ENCODE measurements around the gene CCNL1.

Gene CCNL1

DNA sequence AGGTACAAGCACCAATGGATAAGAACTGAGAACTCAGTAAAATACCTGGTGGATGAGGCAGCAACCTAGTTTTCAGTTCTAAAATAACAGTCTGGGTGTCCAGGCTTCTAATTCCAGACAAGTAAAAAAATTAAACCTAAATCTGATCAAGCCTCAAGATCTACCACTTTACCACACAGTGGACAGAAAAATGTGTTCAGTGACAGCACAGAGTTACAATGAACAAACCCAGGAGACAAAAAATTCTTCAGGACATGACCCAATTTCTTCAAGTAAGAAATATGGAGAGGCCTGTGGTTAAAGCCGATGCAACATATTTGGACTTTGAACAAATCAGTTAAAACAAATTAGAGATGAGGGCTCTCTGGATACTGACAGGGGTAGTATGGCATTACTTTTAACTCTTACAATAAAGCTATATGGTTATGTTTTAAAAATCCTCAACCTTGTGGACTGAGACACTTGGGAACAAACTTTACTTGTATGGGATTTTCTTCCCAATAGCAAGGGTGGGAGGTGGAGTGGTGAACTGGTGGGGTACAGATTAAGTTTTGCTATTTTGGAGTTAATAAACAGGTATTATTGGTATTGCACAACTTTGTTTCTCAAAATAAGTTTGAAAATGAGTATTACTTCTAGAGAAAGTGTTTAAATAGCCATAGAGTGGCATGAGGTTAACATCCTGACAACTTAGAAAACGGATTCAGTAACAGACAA, 14.2 kb downstream of the CCNL1 start:
- no peak for DNase-seq (ENCODE audit: low read depth)

DNA sequence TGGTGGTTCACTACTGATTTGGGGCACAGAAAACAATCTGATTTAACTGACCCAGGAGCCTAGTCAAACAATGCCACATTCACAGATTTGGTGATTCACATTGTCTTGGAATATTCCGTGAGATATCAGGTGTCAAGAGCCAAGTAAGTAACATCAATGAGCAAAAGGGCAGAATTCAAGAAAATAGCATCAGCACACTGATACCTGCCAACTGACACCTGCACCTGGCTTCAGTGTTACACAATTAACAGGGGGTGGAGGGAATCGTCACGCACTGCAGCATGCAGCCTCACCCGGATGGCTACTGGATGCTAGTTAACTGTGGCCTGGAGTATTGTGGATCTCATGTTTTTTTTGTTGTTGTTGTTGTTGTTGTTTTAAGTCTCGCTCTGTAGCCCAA, 17.6 kb downstream of the CCNL1 start:
- no peak for DNase-seq (ENCODE audit: low read depth)

DNA sequence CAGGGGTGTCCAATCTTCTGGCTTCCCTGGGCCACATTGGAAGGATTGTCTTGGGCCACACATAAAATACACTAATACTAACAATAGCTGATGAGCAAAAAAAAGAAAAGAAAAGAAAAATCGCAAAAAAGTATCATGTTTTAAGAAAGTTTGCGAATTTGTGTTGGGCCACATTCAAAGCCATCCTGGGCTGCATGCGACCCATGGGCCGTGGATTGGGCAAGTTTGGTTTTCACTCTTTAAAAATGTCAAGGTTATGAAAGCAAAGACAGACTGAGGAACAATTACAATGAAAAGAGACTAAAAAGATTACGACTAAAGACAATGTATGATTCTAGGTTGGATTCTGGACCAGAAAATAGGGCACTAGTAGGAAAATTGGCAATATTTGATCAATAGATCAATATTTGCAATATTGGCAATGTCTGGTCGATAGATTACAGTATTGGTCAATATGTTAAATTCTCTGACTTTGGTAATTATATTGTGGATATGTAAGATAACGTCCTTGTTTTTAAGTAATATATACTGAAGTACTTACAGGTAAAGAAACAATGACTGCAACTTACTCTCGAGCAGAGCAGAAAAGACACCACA, 19.9 kb downstream of the CCNL1 start:
- no peak for DNase-seq (ENCODE audit: low read depth)

DNA sequence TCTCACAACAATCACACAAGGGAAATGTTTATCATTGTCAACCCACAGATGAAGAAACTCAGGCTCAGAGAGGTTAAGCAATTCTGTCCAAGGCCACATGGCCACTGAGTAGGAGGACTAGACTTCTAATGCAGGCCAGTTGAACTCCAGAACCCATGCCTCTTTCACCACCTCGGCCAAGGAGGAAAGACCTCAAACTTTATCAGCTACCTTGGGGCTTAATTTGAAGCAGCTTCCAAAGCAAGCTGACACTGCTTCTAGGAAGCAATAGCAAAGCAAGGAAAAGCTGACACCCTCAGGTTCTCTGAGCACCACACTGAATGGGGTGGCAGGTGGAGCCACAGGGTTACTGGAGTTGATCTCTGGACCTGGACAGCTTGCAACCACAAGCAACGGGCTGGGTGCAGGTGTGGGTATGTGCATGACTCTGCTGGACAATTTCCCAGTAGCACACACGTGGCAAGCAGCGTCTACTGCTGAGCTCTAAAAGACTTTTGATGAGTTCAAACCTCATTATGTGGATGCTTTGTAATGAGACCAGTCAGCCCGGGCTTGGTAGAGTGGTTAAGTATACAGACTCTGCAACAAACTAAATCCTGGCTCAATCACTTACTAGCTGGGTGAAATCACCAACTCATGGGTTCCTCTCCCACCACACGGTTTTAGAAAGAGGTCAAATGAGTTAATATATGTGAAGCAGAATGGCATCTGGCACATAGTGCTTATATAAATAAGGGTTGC, 23.1 kb downstream of the CCNL1 start:
- DNase-seq (ENCODE audit: low read depth), result no peak

DNA sequence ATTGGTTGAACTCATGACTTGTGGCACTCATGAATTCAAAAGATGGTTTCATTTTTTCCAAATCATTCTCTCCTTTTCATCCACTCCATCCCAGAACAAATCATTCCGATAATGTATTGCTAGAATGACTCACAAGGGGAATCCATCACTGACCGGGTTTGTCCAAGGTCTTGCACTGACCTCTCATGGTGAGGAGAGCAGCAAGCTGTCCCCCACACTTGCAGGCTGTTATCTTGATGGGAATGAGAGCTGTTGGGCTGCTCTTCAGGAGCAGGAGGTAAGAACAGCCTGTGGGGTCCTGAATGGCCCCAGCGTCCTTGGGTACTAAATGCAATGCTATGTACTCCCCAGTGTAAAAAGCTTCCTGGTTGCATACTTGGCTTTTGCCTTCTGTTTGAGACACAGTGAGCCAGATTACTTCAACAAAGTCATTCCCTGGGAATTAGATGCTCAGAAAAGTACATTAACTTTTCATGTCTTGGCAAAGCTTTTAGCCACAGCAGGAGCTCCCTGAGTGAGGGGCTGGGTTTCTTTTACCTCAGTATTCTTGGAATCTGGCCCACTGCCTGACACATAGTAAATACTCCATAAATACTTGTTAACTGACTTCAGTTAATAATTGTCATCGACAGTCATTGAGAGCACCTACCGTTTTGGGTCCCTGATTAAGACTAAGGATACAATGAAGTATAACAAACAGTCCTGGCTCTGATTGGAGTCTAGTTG, 24.1 kb downstream of the CCNL1 start:
- no peak for DNase-seq (ENCODE audit: low read depth)

DNA sequence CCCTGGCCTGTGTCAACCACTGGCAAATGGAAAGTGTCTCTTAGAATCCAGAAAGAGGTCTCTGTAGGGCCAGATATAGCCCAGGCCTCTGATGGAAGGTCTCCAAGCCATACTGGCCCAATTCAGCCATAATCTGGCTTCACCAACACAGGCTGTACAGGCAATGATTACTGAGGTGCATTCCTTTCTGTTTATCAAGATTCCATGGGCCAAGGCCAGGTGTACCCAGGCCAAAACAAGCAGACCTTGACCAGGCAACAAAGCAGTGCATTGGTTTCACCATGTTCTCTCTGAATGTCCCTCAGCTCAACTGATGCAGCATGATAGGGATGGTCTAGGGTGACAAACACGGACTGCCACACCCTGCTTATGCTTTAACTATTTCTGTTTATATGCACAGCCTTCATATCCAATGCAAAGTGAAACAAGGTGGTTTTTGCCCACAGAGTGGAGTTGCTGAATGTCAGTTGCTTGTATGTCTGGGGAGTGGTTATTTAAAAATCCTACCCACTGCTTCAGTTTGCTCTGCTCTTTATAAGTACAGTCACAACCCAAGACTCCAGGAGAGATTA, 25.2 kb downstream of the CCNL1 start:
- DNase-seq (ENCODE audit: low read depth), result no peak

DNA sequence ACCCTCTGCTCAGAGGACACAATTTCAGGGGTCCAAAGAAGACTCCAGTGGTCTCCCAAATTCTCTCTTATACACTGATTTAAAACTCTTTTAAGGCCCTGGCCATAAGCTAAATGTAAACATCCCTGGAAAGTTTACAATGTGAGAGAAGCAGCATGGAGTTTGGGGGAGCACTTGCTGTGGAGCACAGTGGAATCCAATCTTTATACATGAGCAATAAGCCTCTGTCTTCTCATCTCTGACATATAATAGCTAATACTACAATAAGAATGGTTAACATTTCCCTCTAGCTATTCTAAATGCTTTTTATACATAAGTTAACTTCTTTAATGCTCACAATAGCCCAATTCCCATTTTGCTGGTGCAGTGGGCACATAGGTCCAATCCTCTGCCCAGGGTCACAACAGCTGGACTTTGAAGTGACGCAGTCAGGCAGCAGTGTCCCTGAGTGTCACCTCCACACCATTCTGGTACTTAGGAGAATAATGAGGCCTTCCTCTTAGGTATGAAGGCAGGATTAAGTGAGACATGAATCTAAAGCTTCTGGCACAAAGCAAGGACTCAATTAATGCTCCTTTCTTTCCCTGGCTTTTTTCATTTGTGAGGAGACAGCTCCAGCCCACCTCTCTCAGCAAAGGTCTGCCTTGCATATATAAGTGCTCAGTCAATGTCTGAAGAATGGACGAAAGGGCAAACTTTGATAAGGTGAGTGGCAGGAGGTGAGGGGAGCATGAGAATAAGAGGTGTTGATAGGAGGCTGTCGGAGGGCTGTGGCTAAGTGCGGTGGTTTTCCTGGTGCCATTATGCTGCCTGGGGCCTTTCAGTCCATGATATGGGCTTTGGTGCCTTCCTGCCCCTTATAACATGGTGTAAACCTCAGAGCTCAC, 26.3 kb downstream of the CCNL1 start:
- no peak for DNase-seq (ENCODE audit: low read depth)

DNA sequence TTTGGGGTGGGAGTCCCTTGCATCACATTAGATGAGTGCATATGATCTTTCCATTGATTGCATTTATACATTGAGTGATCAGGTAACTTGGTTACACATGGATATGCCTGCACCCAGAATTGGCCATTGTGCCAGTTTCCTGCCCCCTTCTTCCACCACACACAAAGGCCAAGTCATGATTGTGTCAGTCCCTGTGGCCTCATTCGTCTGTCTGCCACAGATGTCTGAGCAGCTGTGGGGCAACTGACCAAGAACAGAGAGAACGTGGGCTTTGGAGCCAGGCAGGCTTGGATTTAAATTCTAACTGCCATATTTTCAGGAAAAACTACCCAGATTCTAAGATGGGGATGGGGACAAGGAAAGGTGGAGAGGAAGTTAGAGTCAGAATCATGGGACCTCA, 27.0 kb downstream of the CCNL1 start:
- DNase-seq (ENCODE audit: low read depth), result no peak

DNA sequence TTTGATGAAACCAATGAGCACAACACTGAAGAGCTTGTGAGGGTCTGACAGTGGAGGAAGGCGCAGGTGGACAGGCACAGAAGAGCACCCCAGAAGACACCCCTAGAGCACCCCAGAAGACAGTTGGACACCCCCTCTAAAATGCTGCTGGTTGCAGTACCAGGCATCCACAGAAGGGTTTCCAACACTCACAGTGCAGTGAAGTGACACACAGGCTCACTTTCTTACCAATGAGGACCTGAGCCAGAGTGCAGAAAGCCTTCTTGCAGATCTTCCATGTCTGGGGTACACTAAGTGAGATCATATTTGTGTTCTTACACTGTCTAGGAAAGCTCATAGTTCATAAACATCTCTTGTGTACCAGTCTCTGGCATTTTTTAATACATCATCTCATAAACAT, 27.6 kb downstream of the CCNL1 start:
- DNase-seq (ENCODE audit: low read depth), result no peak

DNA sequence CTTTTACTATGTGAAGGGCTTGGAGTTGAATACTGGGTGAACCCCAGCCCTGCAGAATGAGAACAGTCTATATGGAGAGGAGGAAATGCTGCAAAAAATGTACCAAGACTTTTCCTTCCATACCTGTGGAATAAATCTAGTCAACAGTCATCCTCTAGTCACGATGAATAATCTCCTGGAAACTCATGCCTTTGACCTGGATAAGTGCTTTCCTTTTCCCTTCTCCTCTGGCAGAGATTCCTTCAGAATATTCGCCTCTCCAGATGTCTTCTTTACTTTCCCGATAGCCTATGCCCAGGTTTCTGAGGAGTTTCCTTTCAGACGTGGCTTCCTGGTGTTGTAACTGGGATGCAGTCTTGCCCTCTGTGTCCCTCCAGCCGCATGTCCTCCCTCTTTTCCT, 28.1 kb downstream of the CCNL1 start:
- no peak for DNase-seq (ENCODE audit: low read depth)

DNA sequence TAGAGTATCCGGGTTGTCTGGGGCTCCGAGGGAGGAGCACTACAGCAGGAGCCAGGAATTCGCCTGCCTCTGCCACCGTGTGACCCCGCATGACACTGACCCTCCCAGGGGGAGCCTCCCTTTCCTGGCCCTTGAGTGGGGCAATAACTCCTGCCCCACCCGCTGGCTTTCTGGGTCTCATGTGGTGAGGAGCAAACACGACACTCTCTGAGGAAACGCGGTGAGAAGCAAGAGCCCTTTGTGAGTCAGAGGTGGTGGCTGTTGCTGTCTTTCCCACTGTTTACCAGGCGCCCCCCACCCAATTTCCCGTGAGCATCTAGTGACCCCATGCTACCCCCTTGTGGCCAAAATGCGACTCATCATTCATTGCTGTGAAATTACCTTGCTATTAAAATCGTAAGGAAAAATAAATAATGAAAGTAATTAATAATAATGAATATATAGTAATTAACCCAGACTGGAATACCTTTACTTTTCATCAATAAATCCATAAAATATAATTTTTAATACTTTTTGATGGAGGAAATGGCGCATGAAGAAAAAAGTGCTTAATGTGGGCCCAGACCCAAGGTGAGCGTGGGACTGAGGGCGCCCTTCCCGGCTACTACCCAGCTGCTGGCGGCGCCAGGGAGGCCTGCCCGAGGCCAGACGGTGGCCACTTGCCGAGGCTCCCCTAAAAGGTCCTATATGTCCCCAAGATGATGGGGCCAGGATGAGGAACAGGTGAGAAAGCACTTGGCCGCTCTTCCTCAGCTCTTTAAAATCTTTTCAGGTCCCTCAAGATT, 29.3 kb downstream of the CCNL1 start:
- peak; percentile 76 for DNase-seq (ENCODE audit: low read depth)

DNA sequence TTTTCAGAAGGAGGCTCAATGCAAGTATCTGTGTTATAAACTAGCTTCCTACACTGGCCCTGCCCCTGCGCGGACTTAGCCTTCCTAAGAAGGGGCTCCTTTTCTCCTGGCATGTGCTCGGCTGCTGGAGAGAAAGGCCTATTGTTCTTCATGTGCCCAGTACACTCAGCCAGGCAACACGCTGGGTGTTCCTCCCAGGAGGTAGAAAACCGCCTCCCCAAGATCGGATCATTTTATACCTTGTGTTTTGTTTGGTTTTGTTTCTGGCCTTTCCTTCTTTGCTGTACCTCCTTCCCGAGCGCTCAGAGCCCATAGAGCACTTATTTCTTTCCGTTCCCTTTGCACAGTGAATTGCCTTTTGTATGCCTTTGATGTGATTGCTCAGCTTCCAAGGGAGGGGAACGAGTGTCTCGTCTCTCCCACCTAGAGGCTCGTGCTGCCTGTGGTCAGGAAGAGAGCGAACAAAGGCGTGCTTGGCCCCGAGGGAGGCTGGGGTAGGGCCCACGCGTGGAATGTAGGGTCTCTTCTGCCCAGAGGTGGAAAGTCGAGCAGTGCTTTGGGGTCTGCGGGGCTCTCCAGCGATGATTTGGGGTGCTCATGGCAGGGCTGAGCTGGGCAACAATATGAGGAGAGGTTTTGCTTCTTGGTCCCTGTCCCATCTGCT, 30.0 kb downstream of the CCNL1 start:
- no peak for DNase-seq (ENCODE audit: low read depth)

DNA sequence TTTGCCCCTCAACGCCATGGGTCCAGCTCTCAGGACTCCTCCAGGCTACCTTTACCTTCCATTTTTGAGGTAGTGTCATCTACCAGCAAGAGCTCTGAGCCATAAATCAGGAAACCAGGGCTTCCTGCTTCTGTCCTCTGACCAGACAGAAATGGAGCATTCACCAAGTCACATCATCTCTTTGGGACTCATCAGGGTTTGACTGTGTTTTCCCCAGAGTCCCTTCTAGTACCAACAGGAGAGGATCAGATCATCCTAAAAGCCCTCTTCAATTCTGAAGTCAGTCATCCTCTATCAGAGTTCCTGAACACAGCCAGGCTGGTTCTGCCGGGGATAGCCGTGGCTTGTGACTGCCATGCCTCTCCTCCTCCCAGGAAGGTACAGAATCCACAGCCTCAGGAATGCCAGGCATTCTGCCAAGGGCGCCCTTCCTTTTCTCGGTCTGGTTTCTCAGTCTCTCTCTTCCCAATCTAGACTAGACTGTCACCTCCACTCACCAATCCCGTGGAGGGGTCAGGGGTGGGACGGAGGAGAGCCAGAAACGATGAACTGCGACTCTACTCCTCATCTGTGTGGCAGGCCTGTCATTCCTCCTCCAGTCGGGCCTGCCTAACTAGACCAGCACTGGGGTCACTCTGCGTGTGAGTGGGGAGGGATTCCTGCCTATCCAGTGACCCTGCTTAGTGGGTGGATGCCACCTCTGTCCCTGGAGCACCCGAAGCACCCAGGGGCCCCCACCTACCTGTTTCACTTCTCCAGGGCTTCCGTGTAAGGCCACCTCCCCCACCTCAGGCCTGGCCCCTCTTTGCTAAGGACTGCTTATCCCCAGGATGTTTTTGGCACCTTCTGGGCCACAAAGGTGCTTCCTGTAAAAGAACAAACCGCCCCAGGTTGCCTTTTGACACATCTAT, 30.9 kb downstream of the CCNL1 start:
- peak; percentile 32 for DNase-seq (ENCODE audit: low read depth)

DNA sequence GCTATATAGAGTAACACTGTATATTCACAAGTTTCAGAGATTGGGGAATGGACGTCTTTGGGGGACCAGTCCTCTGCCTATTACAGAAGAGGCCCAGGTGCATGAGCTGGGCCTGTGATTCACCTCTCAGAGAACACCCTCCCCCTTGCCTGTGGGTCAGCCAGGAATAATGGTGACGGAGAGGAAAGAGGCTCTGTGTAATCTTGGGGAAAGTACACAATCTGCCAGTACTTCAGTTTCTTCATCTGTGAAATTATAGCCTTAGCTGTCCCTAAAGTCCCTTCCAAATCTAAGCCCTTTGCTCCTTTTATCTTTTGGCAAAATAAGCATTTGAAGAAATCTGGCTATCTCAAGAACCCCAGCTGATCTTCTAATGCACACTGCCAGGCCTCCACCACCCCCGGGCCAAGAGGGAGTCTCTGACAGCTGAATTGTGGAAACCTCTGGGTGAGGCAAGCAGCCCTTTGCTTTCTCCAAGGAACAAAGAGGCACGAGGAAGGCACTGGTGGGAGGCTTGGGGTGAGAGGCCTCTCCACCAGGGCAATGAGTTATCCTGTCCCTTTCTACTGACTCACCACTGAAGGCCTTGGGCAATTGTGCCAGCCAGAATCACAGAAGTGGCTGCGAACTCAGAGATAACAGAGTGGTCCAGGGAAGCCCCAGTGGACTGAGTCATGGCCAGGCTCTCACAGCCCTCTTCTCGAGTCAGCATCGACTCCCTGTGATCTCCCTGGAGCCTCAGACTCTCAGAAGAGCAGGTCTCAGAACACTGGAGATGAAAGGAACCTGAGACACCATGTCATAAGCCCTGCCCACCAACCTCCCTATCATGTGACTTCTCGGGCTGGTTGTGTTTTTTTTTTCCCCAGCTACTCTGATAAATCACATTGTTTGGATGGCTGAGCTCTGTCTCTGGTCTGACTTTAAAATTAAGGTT, 31.8 kb downstream of the CCNL1 start:
- peak; percentile 43 for DNase-seq (ENCODE audit: low read depth)

DNA sequence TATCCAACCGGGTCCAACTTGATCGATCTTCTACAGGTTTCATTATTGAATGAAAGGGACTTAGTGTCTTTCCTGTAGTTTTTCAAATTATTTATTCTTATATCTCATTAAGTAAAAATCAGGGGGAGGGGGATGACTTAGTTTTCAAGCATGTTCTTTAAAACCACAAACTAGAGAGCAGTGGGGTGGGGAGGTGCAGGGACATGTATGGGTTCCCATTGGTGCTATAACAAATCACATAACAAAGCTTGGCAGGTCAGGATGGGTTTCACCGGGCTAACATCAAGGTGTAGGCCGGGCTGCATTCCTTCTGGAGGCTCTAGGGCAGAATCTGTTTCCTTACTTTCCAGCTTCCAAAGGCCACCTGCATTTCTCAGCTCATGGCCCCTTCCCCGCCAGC, 32.7 kb downstream of the CCNL1 start:
- no peak for DNase-seq (ENCODE audit: low read depth)

DNA sequence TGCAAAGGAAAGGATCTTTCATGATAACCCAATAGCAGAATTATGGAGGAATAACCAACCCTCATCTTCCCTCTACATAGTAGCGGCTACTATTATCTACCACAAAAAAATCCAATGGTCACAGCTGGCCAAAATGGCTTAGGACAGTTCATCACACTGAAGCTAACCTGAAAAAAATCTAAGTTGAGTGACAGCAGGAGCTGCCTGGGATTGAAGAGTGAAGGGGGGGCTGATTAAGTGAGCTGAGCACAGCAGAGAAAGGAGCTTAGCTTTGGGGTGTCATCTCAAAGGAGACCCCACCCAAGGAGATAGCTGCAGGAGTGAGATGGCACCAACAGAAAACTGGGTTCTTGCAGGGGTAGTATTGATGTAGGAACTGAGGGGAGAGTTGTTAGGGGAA, 33.6 kb downstream of the CCNL1 start:
- DNase-seq (ENCODE audit: low read depth), result no peak

DNA sequence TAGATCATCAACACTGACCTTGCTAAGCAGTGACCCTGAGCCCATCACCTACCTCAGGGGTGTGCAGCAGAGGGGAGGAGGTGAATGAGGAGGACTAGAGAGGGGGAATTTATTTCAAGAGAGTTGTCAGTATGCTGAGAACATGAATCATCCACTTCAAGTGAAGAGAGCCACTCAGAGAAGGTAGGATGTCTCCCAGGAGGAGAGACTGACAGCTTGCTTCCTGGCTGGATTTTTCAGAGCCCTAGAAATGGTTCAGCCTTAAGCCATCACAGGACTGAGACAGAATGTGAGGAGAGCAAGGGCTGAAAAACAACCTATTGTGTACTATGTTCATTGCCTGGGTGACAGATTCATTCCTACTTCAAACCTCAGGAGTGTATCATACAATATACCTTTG, 34.8 kb downstream of the CCNL1 start:
- DNase-seq (ENCODE audit: low read depth), result no peak

DNA sequence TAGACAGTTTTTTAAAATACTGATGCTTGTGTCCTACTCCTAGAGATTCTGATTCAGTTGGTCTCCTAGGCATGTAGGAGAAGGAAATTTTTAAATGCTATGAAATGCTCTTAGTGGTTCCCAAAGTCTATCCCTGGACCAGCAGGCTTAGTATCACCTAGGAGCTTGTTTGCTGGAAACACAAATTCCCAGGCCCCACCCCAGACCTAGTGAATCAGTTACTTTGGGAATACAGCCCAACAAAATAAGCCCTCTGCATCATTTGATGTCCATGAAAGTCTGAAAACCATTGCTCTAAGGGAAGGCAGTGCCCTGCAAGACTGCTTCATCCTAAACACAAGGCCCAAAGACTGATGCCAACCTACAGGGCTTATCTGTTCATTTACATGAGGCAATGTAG, 36.3 kb downstream of the CCNL1 start:
- no peak for DNase-seq (ENCODE audit: low read depth)

All from activated T-helper 1 cell treated with Interleukin-2 at 50 U/mL for 16 hours (primary cell).